T-cell (primary cell): Measurements from ENCODE around the gene ARID4B. TPM values are rescaled to one million over a fixed set of nuclear protein-coding genes. Genes with fewer than 3 reads are reported as not detected.
"Not testable (repeated sequence)": the region's sequence is repeated elsewhere in the genome, so short reads cannot be mapped to it uniquely, and the experiment has no call there.

Experiments used
- ATAC-seq, 4 experiments: fragments of 200-7000 bp in 3 of 4; fragments of 150-1000 bp in 1 of 4; cut with Tn5 transposase; replicated peaks in 1 of 4; 1 replicate in 3 of 4; 2 replicates in 1 of 4; pipeline ENCODE4 v1.10.0; 2021; ENCODE audit warnings: moderate library complexity in 3 of 4, mild to moderate bottlenecking in 2 of 4, moderate number of reproducible peaks in 1 of 4
- CTCF ChIA-PET, 2 donors: fragments of 300-600 bp; sonication (Branson Sonifier 250); formaldehyde crosslinking; loops; one replicate each; lab custom pipeline; 2022; ENCODE audit warnings: antibody characterized with exemption in 2 of 2; lab: Charles Lee
- POLR2A ChIA-PET, 2 donors: fragments of 300-600 bp; sonication (Branson Sonifier 250); formaldehyde crosslinking; loops; one replicate each; lab custom pipeline; 2022; ENCODE audit warnings: antibody characterized with exemption in 2 of 2; lab: Charles Lee
- DNase-seq, 35 experiments: peaks; one replicate each; pipeline versions ENCODE4 v3.0.0 to v3.0.0-alpha.2; 2013 to 2023
- H3K27ac ChIP-seq: one replicate; pipeline ENCODE4 v1.5.1; 2013; ENCODE audit warnings: low read length
- H3K27me3 ChIP-seq, 2 experiments: replicated peaks in 1 of 2; 1 replicate in 1 of 2; 2 replicates in 1 of 2; pipeline versions ENCODE4 v1.6.1 to v1.7.0; 2013; ENCODE audit warnings: low read length in 1 of 2, mixed read lengths in 1 of 2; ENCODE audit not compliant: control insufficient read depth in 2 of 2, insufficient read depth in 2 of 2; ENCODE audit errors: extremely low read depth in 1 of 2
- H3K36me3 ChIP-seq, 2 donors: 1 replicate in 1 of 2; 2 replicates in 1 of 2; pipeline versions ENCODE4 v1.6.1 to v1.7.0; 2013; ENCODE audit warnings: low read length in 1 of 2; ENCODE audit not compliant: control insufficient read depth in 2 of 2, insufficient read depth in 1 of 2; ENCODE audit errors: extremely low read depth in 1 of 2
- H3K4me1 ChIP-seq, 2 experiments: 1 replicate in 1 of 2; 2 replicates in 1 of 2; pipeline versions ENCODE4 v1.6.1 to v1.7.0; 2013; ENCODE audit warnings: low read length in 2 of 2, mixed read lengths in 1 of 2; ENCODE audit not compliant: insufficient read depth in 2 of 2, control insufficient read depth in 1 of 2; ENCODE audit errors: extremely low read depth in 1 of 2
- H3K4me3 ChIP-seq, 2 donors: 1 replicate in 1 of 2; 2 replicates in 1 of 2; pipeline versions ENCODE4 v1.5.1 to v1.7.0; 2013; ENCODE audit warnings: mild to moderate bottlenecking in 2 of 2, low read length in 1 of 2, moderate library complexity in 1 of 2; ENCODE audit not compliant: control insufficient read depth in 1 of 2; ENCODE audit errors: extremely low read depth in 1 of 2
- H3K9me3 ChIP-seq: 2 replicates; pipeline ENCODE4 v1.7.0; 2013
- H3K27ac Mint-ChIP-seq, 2 donors: one replicate each; pipeline ENCODE4 v1.8.0; 2020 to 2021; ENCODE audit warnings: mild to moderate bottlenecking in 2 of 2, mixed read lengths in 2 of 2
- H3K27me3 Mint-ChIP-seq, 2 donors: one replicate each; pipeline ENCODE4 v1.8.0; 2021 to 2022; ENCODE audit warnings: mixed read lengths in 2 of 2
- H3K36me3 Mint-ChIP-seq: one replicate; pipeline ENCODE4 v1.8.0; 2021; ENCODE audit warnings: mixed read lengths
- H3K4me1 Mint-ChIP-seq, 3 donors: one replicate each; pipeline ENCODE4 v1.8.0; 2020 to 2022; ENCODE audit warnings: mixed read lengths in 3 of 3, mild to moderate bottlenecking in 1 of 3
- H3K4me3 Mint-ChIP-seq, 3 donors: one replicate each; pipeline ENCODE4 v1.8.0; 2020 to 2022; ENCODE audit warnings: mild to moderate bottlenecking in 3 of 3, mixed read lengths in 3 of 3, moderate library complexity in 3 of 3
- H3K9me3 Mint-ChIP-seq, 3 donors: one replicate each; pipeline ENCODE4 v1.8.0; 2020 to 2022; ENCODE audit warnings: mixed read lengths in 3 of 3
- WGBS: methylation state at CpG from one replicate; pipeline ENCODE4 v1.1.5; 2013; ENCODE audit warnings: missing lambda C conversion rate; ENCODE audit not compliant: insufficient coverage; 5-methylcytosine and 5-hydroxymethylcytosine counted together
- total RNA-seq, 35 experiments: library from RNA in 6 of 35; stranded (reverse) in 6 of 35; fragments of 120-200 nt in 1 of 35; gene quantifications; one replicate each; pipeline versions ENCODE4 v1.2.1 to v1.2.4 and lab custom pipeline; 2013 to 2026

The ARID4B gene
- total RNA-seq, 5 donors from 2014 or later (not counting 1 experiment from before 2014, with no cell fraction given), result 70.4 to 151 (median 79.1) TPM

- Mint-ChIP-seq H3K4me3 (peak overlapping the region; percentile 97 to 99 (median 99)), H3K27me3 (no peaks in the 10 kb centered on the region), H3K4me1 (peaks cover 33 to 39% (median 34%) of the 10 kb centered on the region in 3 donors), H3K36me3 (no peaks in the 10 kb centered on the region), H3K9me3 (no peaks in the 10 kb centered on the region), H3K27ac (peak overlapping the region; percentile 89 to 94)
- Histone ChIP-seq H3K27ac (peak overlapping the region; percentile 64), H3K9me3 (no peaks in the 10 kb centered on the region), H3K4me3 (no peak overlapping the region), H3K36me3 (no peaks in the 10 kb centered on the region), H3K27me3 (no peaks in the 10 kb centered on the region), H3K4me1 (peaks cover 4 to 10% of the 10 kb centered on the region in 2 experiments)
- CTCF ChIA-PET, result no interaction called here
- POLR2A ChIA-PET, result no interaction called here
- ATAC-seq, result no peak
- DNase-seq, result peak in 2 of 35 experiments; percentile 1 to 12
- WGBS, result 100% methylated on average over 1 of the region's 5 CpGs
Observed at GRCh38 chr1:235366286-235366685, 38.3 kb upstream of the ARID4B start.

GRCh38 chr1:235364189-235364588 is 36.2 kb upstream of the ARID4B start:
- H3K27ac ChIP-seq, CTCF ChIA-PET, H3K36me3 Mint-ChIP-seq, H3K36me3 ChIP-seq, H3K4me3 Mint-ChIP-seq, DNase-seq, ATAC-seq, H3K9me3 ChIP-seq, H3K9me3 Mint-ChIP-seq, H3K27me3 Mint-ChIP-seq, H3K27ac Mint-ChIP-seq, H3K4me3 ChIP-seq, POLR2A ChIA-PET, H3K27me3 ChIP-seq: not testable (repeated sequence)
- peaks cover 4 to 10% of the 10 kb centered on the region in 2 experiments for H3K4me1 ChIP-seq
- peaks cover 29 to 33% (median 30%) of the 10 kb centered on the region in 3 donors for H3K4me1 Mint-ChIP-seq
- WGBS, result 100% methylated on average over 2 of the region's 9 CpGs

GRCh38 chr1:235358899-235359298 is 30.9 kb upstream of the ARID4B start:
- ATAC-seq (no peak), DNase-seq (no peak)
- H3K27ac ChIP-seq, result no peak overlapping the region
- CTCF ChIA-PET, result no interaction called here
- H3K4me3 ChIP-seq, result no peak overlapping the region
- no peak overlapping the region for H3K27ac Mint-ChIP-seq
- no peaks in the 10 kb centered on the region for H3K36me3 ChIP-seq
- H3K36me3 Mint-ChIP-seq, result no peaks in the 10 kb centered on the region
- POLR2A ChIA-PET, result interaction anchor here in 1 of 2 donors (0.7 kb wide), 1 partner anchor 14 kb away, joined by 6 read pairs; no protein-coding TSS in a partner anchor
- H3K27me3 Mint-ChIP-seq, result no peaks in the 10 kb centered on the region
- no peaks in the 10 kb centered on the region for H3K9me3 Mint-ChIP-seq
- WGBS, result no CpG with 5 or more reads among the region's 3 CpGs
- peaks cover 0 to 3% of the 10 kb centered on the region in 2 experiments for H3K27me3 ChIP-seq
- no peak overlapping the region for H3K4me3 Mint-ChIP-seq
- H3K9me3 ChIP-seq, result no peaks in the 10 kb centered on the region
- no peaks in the 10 kb centered on the region for H3K4me1 ChIP-seq
- H3K4me1 Mint-ChIP-seq, result peaks cover 0 to 2% (median 0%) of the 10 kb centered on the region in 3 donors

GRCh38 chr1:235357485-235358373 is 29.8 kb upstream of the ARID4B start:
- Mint-ChIP-seq H3K36me3 (no peaks in the 10 kb centered on the region), H3K27ac (no peak overlapping the region), H3K4me3 (no peak overlapping the region), H3K9me3 (no peaks in the 10 kb centered on the region), H3K4me1 (peaks cover 0 to 2% (median 0%) of the 10 kb centered on the region in 3 donors), H3K27me3 (no peaks in the 10 kb centered on the region)
- no peaks in the 10 kb centered on the region for H3K9me3 ChIP-seq
- 90% methylated on average over 5 of the region's 11 CpGs for WGBS
- no peaks in the 10 kb centered on the region for H3K36me3 ChIP-seq
- no peak overlapping the region for H3K4me3 ChIP-seq
- H3K4me1 ChIP-seq, result no peaks in the 10 kb centered on the region
- peaks cover 0 to 3% of the 10 kb centered on the region in 2 experiments for H3K27me3 ChIP-seq
- no peak overlapping the region for H3K27ac ChIP-seq
- DNase-seq (no peak), ATAC-seq (no peak)
- ChIA-PET POLR2A (interaction anchor here in 1 of 2 donors (0.7 kb wide), 2 partner anchors 39 to 78 kb away, joined by 9 to 10 read pairs; no protein-coding TSS in a partner anchor), CTCF (interaction anchor here in 1 of 2 donors (0.6 to 0.9 kb wide), 2 partner anchors 123 to 261 kb away, joined by 3 to 5 read pairs; no protein-coding TSS in a partner anchor)

GRCh38 chr1:235351898-235352297 is 23.9 kb upstream of the ARID4B start:
- H3K27me3 ChIP-seq, result no peaks in the 10 kb centered on the region
- ChIA-PET CTCF (interaction anchor here in 1 of 2 donors (0.7 kb wide), 1 partner anchor 40 kb away, joined by 3 read pairs; no protein-coding TSS in a partner anchor), POLR2A (no interaction called here)
- no peak overlapping the region for H3K4me3 ChIP-seq
- H3K4me1 ChIP-seq, result no peaks in the 10 kb centered on the region
- WGBS, result 100% methylated on average over 1 of the region's 3 CpGs
- no peak overlapping the region for H3K27ac ChIP-seq
- no peaks in the 10 kb centered on the region for H3K9me3 Mint-ChIP-seq
- no peak overlapping the region for H3K4me3 Mint-ChIP-seq
- peaks cover 3% of the 10 kb centered on the region for H3K36me3 Mint-ChIP-seq
- H3K27ac Mint-ChIP-seq, result no peak overlapping the region
- no peaks in the 10 kb centered on the region for H3K27me3 Mint-ChIP-seq
- H3K9me3 ChIP-seq, result no peaks in the 10 kb centered on the region
- H3K4me1 Mint-ChIP-seq, result peaks cover 0 to 2% (median 0%) of the 10 kb centered on the region in 3 donors
- no peaks in the 10 kb centered on the region for H3K36me3 ChIP-seq
- no peak for DNase-seq
- no peak for ATAC-seq

GRCh38 chr1:235351441-235351840 is 23.5 kb upstream of the ARID4B start:
- H3K9me3 ChIP-seq, result no peaks in the 10 kb centered on the region
- H3K27me3 ChIP-seq, result no peaks in the 10 kb centered on the region
- Mint-ChIP-seq H3K4me3 (no peak overlapping the region), H3K36me3 (peaks cover 6% of the 10 kb centered on the region), H3K4me1 (no peaks in the 10 kb centered on the region), H3K9me3 (no peaks in the 10 kb centered on the region), H3K27me3 (no peaks in the 10 kb centered on the region), H3K27ac (no peak overlapping the region)
- ATAC-seq, result no peak
- H3K27ac ChIP-seq, result no peak overlapping the region
- 100% methylated on average over 3 of the region's 3 CpGs for WGBS
- ChIA-PET CTCF (no interaction called here), POLR2A (no interaction called here)
- H3K4me1 ChIP-seq, result no peaks in the 10 kb centered on the region
- H3K36me3 ChIP-seq, result no peaks in the 10 kb centered on the region
- no peak for DNase-seq
- H3K4me3 ChIP-seq, result no peak overlapping the region
